ENCODE data around the gene PNKD. TPM values are rescaled to one million over a fixed set of nuclear protein-coding genes. Genes with fewer than 3 reads are reported as not detected.

Gene PNKD
- total RNA-seq, 4 donors from 2014 or later: 40.3 to 74.1 (median 56.5) TPM

GRCh38 chr2:218301176-218301819 is 31.0 kb downstream of the PNKD start:
- intact Hi-C loops (cut with DNase I): loop anchor here (5.0 kb wide), 3 partner anchors 56 to 166 kb away; partner anchors contain the start of gene CATIP
- WGBS: 11% methylated on average over 9 of the region's 9 CpGs
- TF ChIP-seq CTCF (IDR thresholded peaks at IDR 0.05): peak; percentile 97 to 99 (median 98)
- no peak for TF ChIP-seq POLR2A (IDR thresholded peaks at IDR 0.05; ENCODE audit: low read depth)
- peak; percentile 25 to 78 for TF ChIP-seq POLR2AphosphoS5 (IDR thresholded peaks at IDR 0.05)
- no peaks in the 10 kb centered on the region for H3K9me3 ChIP-seq
- H3K36me3 ChIP-seq: no peaks in the 10 kb centered on the region
- no peak overlapping the region for H3K4me3 ChIP-seq
- H3K27ac ChIP-seq (replicated peaks in 1 of 4): no peak overlapping the region
- peaks cover 0 to 7% (median 3%) of the 10 kb centered on the region in 4 donors for H3K4me1 ChIP-seq
- DNase-seq (ENCODE audit: extremely low spot score): peak; percentile 97
- H3K27me3 ChIP-seq: no peaks in the 10 kb centered on the region

GRCh38 chr2:218305383-218305782 is 35.1 kb downstream of the PNKD start:
- no peak for DNase-seq (ENCODE audit: extremely low spot score)
- 82% methylated on average over 5 of the region's 5 CpGs for WGBS
- TF ChIP-seq POLR2AphosphoS5 (IDR thresholded peaks at IDR 0.05) (no peak), CTCF (IDR thresholded peaks at IDR 0.05) (no peak), EP300 (IDR thresholded peaks at IDR 0.05) (no peak), POLR2A (IDR thresholded peaks at IDR 0.05; ENCODE audit: low read depth) (no peak)
- Histone ChIP-seq H3K9me3 (no peaks in the 10 kb centered on the region), H3K4me3 (no peak overlapping the region), H3K27ac (replicated peaks in 1 of 4) (no peak overlapping the region), H3K36me3 (no peaks in the 10 kb centered on the region), H3K27me3 (no peaks in the 10 kb centered on the region), H3K4me1 (peaks cover 0 to 7% (median 3%) of the 10 kb centered on the region in 4 donors)
- intact Hi-C loops (cut with DNase I): no loop called here

GRCh38 chr2:218306184-218306920 is 36.0 kb downstream of the PNKD start:
- DNase-seq (ENCODE audit: extremely low spot score): no peak
- no peaks in the 10 kb centered on the region for H3K36me3 ChIP-seq
- intact Hi-C loops (cut with DNase I): no loop called here
- 89% methylated on average over 8 of the region's 9 CpGs for WGBS
- no peak overlapping the region for H3K4me3 ChIP-seq
- TF ChIP-seq EP300 (IDR thresholded peaks at IDR 0.05) (no peak), CTCF (IDR thresholded peaks at IDR 0.05) (no peak), POLR2AphosphoS5 (IDR thresholded peaks at IDR 0.05) (no peak), POLR2A (IDR thresholded peaks at IDR 0.05; ENCODE audit: low read depth) (no peak)
- H3K4me1 ChIP-seq: peaks cover 0 to 4% (median 0%) of the 10 kb centered on the region in 4 donors
- no peak overlapping the region for H3K27ac ChIP-seq (replicated peaks in 1 of 4)
- no peaks in the 10 kb centered on the region for H3K9me3 ChIP-seq
- no peaks in the 10 kb centered on the region for H3K27me3 ChIP-seq

- intact Hi-C loops (cut with DNase I): no loop called here
- no peaks in the 10 kb centered on the region for H3K9me3 ChIP-seq
- TF ChIP-seq CTCF (IDR thresholded peaks at IDR 0.05): no peak
- TF ChIP-seq EP300 (IDR thresholded peaks at IDR 0.05): no peak
- no peak for TF ChIP-seq POLR2A (IDR thresholded peaks at IDR 0.05; ENCODE audit: low read depth)
- no peak for TF ChIP-seq POLR2AphosphoS5 (IDR thresholded peaks at IDR 0.05)
Observed at GRCh38 chr2:218307415-218308090, 37.2 kb downstream of the PNKD start.

More at GRCh38 chr2:218307415-218308090, 37.2 kb downstream of the PNKD start:
- Histone ChIP-seq H3K36me3 (no peaks in the 10 kb centered on the region), H3K27ac (replicated peaks in 1 of 4) (no peak overlapping the region), H3K27me3 (no peaks in the 10 kb centered on the region), H3K4me1 (no peaks in the 10 kb centered on the region), H3K4me3 (no peak overlapping the region)
- 87% methylated on average over 6 of the region's 6 CpGs for WGBS
- DNase-seq (ENCODE audit: extremely low spot score): no peak

All from esophagus muscularis mucosa (tissue), 4 donors.